RCC 7860 (cell line): ENCODE results near the gene NDUFAF2.
"Not testable (repeated sequence)": the region's sequence is repeated elsewhere in the genome, so short reads cannot be mapped to it uniquely, and the experiment has no call there.

Source experiments
- DNase-seq: peaks from one replicate; pipeline ENCODE4 v3.0.0-alpha.2; 2015; ENCODE audit warnings: low spot score
- FAIRE-seq: peaks from 2 replicates; lab custom pipeline; 2012; peaks lifted over from hg19 to GRCh38; lab: Jason Lieb, UNC

Gene NDUFAF2

GRCh38 chr5:60944904-60945812, at the start of gene NDUFAF2, which contains the start of gene ERCC8:
NDUFAF2 (plus strand) TSS chr5:60945205; CDS start chr5:60945256, 51 bp downstream.
ERCC8 (minus strand) TSS chr5:60945070; CDS start chr5:60945008, 62 bp downstream.
- peak; percentile 50 for FAIRE-seq
- peak; percentile 75 for DNase-seq

- DNase-seq = no peak
- FAIRE-seq = no peak
Measured at GRCh38 chr5:60896991-60897390, 48.0 kb upstream of the NDUFAF2 start.

GRCh38 chr5:60903356-60903755, 41.6 kb upstream of the NDUFAF2 start:
- FAIRE-seq (no peak), DNase-seq (no peak)

GRCh38 chr5:60916646-60917045, 28.4 kb upstream of the NDUFAF2 start:
- DNase-seq (no peak), FAIRE-seq (no peak)

GRCh38 chr5:60918466-60918865, 26.5 kb upstream of the NDUFAF2 start:
- FAIRE-seq (no peak), DNase-seq (no peak)

- FAIRE-seq (no peak), DNase-seq (no peak)
Measured at GRCh38 chr5:60927450-60927849, 17.6 kb upstream of the NDUFAF2 start.

GRCh38 chr5:60929024-60929423, 16.0 kb upstream of the NDUFAF2 start:
- DNase-seq (no peak), FAIRE-seq (no peak)

- no peak for FAIRE-seq
- no peak for DNase-seq
Measured at GRCh38 chr5:60943624-60944023, 1.4 kb upstream of the NDUFAF2 start.

- FAIRE-seq = no peak
- DNase-seq = no peak
Measured at GRCh38 chr5:60945813-60946187, 795 bp downstream of the NDUFAF2 start.

- FAIRE-seq = no peak
Measured at GRCh38 chr5:60948738-60949137, 3.7 kb downstream of the NDUFAF2 start.

GRCh38 chr5:60955239-60955638, 10.2 kb downstream of the NDUFAF2 start:
- no peak for DNase-seq
- FAIRE-seq = no peak

More at GRCh38 chr5:60948738-60949137, 3.7 kb downstream of the NDUFAF2 start:
- DNase-seq = no peak

- FAIRE-seq (no peak), DNase-seq (no peak)
Measured at GRCh38 chr5:60958088-60958487, 13.1 kb downstream of the NDUFAF2 start.

GRCh38 chr5:60958712-60959111, 13.7 kb downstream of the NDUFAF2 start:
- DNase-seq = no peak
- no peak for FAIRE-seq

- no peak for DNase-seq
- peak; percentile 67 for FAIRE-seq
Measured at GRCh38 chr5:60959156-60959555, 14.2 kb downstream of the NDUFAF2 start.

GRCh38 chr5:60960591-60960990, 15.6 kb downstream of the NDUFAF2 start:
- FAIRE-seq (no peak), DNase-seq (no peak)

- DNase-seq (peak; percentile 31), FAIRE-seq (peak; percentile 79)
Measured at GRCh38 chr5:60961685-60962084, 16.7 kb downstream of the NDUFAF2 start.

GRCh38 chr5:60972231-60972630, 27.2 kb downstream of the NDUFAF2 start:
- FAIRE-seq (no peak), DNase-seq (no peak)

- FAIRE-seq = no peak
- no peak for DNase-seq
Measured at GRCh38 chr5:60977956-60978737, 33.1 kb downstream of the NDUFAF2 start.

GRCh38 chr5:60978968-60979367, 34.0 kb downstream of the NDUFAF2 start:
- no peak for DNase-seq

GRCh38 chr5:60980511-60980910, 35.5 kb downstream of the NDUFAF2 start:
- DNase-seq (no peak), FAIRE-seq (no peak)

More at GRCh38 chr5:60978968-60979367, 34.0 kb downstream of the NDUFAF2 start:
- FAIRE-seq = no peak

- not testable (repeated sequence) for FAIRE-seq, DNase-seq
Measured at GRCh38 chr5:60982127-60982526, 37.1 kb downstream of the NDUFAF2 start.

GRCh38 chr5:60989790-60990189, 44.8 kb downstream of the NDUFAF2 start:
- no peak for DNase-seq

More at GRCh38 chr5:60989790-60990189, 44.8 kb downstream of the NDUFAF2 start:
- no peak for FAIRE-seq
